GM21367 (cell line): ENCODE data around the gene UROC1.

Experiments
- ATAC-seq: cut with Tn5 transposase; IDR thresholded peaks from one replicate; pipeline ENCODE4 v1.9.1; 2021; ENCODE audit not compliant: unreplicated experiment

The UROC1 gene

GRCh38 chr3:126497956-126498355 is 19.6 kb downstream of the UROC1 start:
- no peak for ATAC-seq

GRCh38 chr3:126496894-126497850 is 20.4 kb downstream of the UROC1 start:
- ATAC-seq = no peak

- no peak for ATAC-seq
Measured at GRCh38 chr3:126495786-126496185, 21.8 kb downstream of the UROC1 start.

GRCh38 chr3:126494970-126495230 is 22.7 kb downstream of the UROC1 start:
- ATAC-seq = no peak

- ATAC-seq = no peak
Measured at GRCh38 chr3:126494204-126494969, 23.2 kb downstream of the UROC1 start.

DNA sequence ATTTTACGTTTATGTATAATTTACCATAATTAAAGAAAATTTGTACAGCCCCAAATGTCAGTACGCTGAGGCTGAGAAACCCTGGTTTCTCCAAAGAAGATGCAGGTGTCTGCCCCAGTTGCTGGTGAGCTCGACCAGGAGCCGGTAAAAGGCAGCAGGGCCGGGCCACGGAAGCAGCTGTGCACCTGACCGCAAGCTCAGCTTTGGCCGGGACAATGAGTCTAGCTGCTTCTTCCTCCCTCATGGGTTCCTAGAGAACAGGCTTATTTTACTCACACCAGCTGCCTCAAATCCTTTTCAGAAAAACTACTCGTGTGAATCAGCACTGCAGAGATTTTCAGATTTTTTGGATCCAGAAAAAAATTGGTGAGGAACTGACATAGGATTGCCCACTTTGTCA is 23.8 kb downstream of the UROC1 start:
- ATAC-seq = no peak

DNA sequence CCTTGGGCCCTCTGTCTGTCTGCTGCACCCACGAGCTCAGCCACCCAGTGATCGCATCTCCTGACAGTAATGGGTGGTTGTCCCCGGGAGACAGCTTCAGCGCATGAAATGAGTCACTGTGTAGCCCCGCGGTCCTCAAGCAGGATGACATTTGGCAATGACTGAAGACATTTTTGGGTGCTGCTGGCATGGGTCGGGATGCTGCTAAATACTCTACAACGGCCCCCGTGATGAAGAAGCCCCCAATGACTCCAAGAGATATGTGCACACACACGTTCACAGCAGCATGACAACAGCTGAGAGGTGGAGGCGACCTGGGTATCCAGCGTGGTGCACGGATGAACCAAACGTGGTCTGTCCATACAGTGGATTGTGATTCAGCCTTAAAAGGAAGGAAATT is 24.5 kb downstream of the UROC1 start:
- ATAC-seq = no peak

DNA sequence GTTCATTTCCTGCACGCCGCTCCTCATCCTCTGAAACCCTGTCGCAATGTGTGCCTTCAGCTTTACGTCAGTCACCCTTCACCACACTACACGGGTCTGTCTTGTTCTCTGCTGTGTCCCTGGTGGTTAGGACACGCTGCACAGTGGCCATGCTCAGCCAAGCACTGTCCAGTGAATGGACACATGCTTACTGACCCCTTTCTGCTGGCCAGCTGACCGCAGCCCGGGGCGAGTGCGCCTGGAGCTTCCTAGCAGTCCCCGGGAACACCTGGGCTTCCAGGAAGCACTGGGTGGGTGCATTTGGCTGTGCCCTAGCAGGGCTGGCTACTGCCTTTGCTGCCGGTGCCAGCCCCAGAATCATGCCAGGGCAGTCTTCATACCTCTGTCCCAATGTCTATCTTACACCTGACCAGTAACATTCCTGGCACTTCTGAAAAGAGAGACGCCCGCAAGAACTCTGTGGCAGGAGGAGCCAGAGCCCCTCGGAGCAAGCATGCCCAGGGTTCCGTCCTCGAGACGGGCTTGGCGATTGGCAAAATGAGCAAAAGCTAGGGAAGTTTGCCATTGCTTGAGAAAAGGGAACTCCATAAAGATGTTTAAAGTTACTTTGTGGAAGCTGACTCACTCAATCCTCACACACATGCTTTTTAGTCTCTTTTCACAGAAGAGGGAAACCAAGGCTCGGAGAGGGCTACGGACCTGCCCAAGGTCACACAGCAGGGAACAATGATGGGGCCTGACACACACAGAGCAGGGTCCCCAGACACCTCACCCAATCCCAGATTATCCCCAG is 26.2 kb downstream of the UROC1 start:
- ATAC-seq = no peak

GRCh38 chr3:126490619-126491018 is 27.0 kb downstream of the UROC1 start:
- ATAC-seq = no peak

DNA sequence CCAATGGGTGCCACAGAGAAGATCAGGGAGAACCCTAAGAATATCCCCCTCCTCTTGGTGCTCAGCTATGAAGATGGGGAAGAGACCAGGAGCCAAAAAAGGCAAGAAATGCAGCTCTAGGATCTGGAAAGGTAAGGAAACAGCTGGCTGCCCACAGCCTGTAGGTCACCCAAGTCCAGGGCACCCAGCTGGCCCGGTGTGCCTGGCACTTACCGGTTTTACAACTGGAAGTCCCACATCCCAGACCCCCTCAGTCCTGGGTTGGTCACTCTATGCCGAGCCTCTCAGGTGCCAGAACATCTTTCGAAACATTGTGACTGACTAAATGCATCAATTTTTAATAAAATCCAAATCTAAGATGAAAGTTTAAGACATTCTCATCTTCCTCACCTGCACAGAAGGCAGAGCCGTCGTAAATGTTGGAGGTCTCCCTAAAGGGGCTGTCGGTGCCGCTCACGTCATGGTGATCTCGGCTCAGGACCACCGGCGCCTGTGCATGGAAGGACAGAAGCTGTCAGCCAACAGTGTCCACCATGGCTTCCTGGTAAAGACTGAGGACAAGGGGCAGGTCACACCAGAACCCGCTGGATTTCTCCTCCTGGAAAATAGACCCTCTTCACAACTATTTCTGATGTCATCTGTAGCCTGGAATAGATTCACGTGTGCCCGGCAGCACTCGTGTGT is 28.5 kb downstream of the UROC1 start:
- no peak for ATAC-seq

- ATAC-seq = no peak
Measured at GRCh38 chr3:126488185-126488584, 29.4 kb downstream of the UROC1 start.

GRCh38 chr3:126487151-126487771 is 30.3 kb downstream of the UROC1 start:
- no peak for ATAC-seq

- ATAC-seq = no peak
Measured at GRCh38 chr3:126486360-126486847, 31.2 kb downstream of the UROC1 start.

DNA sequence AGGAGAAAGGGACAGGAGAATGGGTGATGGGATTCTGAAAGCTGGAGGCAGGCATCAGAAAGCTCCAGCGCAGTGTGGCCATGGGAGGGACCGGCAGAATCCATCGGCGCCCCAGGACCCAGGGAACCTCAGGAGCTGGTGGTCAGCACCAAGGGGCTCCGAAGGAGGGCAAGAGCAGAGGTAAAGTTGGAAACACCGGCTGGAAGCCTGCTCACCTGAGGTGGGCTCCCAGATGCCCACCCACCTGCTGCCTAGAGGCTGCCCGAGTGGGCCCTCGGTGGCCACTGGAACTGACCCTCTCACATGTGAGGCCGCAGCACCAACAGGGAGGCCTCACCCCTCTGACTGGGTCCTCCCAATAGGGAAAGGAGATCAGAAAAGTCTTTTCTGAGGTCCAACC is 31.6 kb downstream of the UROC1 start:
- ATAC-seq = no peak

DNA sequence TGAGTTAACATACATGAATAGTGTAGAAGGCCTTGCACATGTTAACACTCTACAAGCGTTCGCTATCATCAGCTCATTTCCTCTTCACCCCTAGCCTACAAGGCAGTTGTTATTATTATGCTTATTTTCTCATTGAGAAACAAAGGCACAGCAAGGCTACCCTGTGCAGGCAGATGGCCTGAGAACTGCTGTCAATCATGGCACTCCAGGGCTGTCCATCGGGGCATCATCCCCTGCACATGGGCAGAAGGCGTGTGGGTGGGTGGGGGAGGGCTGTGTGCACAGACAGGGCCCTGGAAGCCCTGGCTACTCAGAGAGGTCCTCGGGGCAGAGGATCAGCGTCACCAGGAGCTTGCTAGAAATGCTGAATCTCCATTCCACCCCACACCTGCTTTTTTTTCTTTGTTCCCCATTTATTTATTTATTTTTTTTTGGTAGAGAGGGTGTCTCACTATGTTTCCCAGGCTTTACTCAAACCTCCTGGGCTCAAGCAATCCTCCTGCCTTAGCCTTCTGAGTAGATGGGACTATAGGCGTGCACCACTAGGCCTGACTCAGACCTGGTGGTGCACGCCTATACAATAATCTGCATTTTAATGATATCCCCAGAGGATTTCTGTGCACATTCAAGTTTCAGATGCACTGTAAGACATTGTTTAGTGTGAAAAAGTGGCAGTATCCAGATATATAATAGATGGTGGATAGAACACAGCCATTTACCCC is 32.2 kb downstream of the UROC1 start:
- no peak for ATAC-seq

- ATAC-seq = no peak
Measured at GRCh38 chr3:126484662-126485061, 32.9 kb downstream of the UROC1 start.

GRCh38 chr3:126484148-126484547 is 33.4 kb downstream of the UROC1 start:
- no peak for ATAC-seq

DNA sequence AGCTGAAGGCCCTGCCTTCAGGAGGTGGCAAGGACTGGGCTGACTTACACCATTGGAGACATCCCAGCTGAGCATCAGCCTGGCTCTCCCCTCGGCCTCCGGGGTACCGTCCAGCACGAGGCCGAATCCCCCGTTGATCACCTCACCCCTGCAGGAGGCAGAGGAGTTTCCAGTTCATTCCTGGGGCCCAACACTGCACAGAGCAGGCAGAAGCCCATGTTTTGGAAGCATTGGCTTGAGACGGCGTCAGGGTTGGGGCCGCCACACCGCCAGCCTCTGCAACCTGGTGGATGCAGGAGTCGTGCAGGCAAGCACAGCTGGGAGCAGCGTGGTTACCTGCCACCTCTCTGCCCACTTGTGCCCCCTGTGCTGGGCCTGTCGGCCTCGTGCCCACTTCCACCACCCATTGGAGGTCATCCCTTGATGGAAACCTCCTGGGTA is 34.2 kb downstream of the UROC1 start:
- ATAC-seq = no peak

DNA sequence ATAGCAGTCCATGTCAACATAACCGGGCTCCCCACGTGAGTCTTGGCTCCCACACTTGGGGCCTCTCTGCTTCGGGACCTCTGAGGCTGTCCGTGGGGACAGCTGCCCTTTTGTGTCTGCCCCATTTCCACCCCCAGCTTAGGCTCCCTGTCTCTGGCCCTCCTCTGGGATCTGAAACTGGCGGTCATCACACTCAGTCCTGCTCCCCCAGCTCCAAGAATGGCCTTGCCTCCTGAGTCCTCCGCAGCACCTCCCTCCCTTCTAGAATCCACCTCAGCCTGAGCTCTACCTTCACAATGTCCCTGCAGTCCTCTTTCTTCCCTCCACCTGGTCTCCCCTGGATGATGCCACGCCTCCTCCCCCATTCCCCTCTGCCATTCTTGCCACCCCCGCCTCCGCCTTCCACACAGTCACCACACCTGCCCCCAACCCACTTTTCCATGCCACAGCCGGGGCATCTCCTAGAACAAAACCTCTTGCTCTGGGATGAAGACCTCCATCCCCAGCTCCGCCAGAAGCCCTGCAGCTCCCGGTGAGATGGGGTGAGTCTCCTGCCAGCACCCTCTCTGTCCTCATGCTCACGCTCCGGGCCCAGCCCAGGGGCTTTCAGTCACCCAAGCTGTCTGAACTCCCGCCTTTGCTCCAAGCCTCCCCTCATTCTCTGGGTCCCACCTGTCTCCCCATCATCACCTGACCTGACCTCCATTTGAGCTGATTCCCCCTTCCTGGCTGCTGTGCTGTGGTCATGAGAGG is 34.9 kb downstream of the UROC1 start:
- no peak for ATAC-seq
